WTC11 (cell line): Measurements from ENCODE around the gene PPM1D. TPM values are rescaled to one million over a fixed set of nuclear protein-coding genes. Genes with fewer than 3 reads are reported as not detected.

Experiments
- ATAC-seq: fragments of 200-7000 bp; cut with Tn5 transposase; 2 replicates; pipeline ENCODE4 v1.10.0; 2021; ENCODE audit warnings: mild to moderate bottlenecking, moderate library complexity
- CTCF ChIA-PET: fragments of 300-600 bp; sonication (Branson Sonifier 250); formaldehyde crosslinking; loops from one replicate; lab custom pipeline; 2021; ENCODE audit warnings: antibody characterized with exemption; lab: Charles Lee
- POLR2A ChIA-PET: fragments of 350-600 bp; sonication (Branson Sonifier 250); formaldehyde crosslinking; loops from one replicate; lab custom pipeline; 2021; ENCODE audit warnings: antibody characterized with exemption; lab: Charles Lee
- DNase-seq: peaks from one replicate; pipeline ENCODE4 v3.0.0; 2021; ENCODE audit warnings: low spot score
- H3K27ac Mint-ChIP-seq: 2 replicates; pipeline ENCODE4 v1.8.0; 2021; ENCODE audit warnings: mixed read lengths
- H3K27me3 Mint-ChIP-seq: 2 replicates; pipeline ENCODE4 v1.8.0; 2021; ENCODE audit warnings: low read depth, mild to moderate bottlenecking, moderate library complexity, mixed read lengths
- H3K36me3 Mint-ChIP-seq: 2 replicates; pipeline ENCODE4 v1.8.0; 2021; ENCODE audit warnings: mixed read lengths
- H3K4me1 Mint-ChIP-seq: 2 replicates; pipeline ENCODE4 v1.8.0; 2022; ENCODE audit warnings: mixed read lengths
- H3K4me3 Mint-ChIP-seq: 2 replicates; pipeline ENCODE4 v1.8.0; 2021; ENCODE audit warnings: mild to moderate bottlenecking, moderate library complexity, mixed read lengths
- H3K9me3 Mint-ChIP-seq: 2 replicates; pipeline ENCODE4 v1.8.0; 2021; ENCODE audit warnings: mixed read lengths
- ATF1 ChIP-seq: sonication (generic); formaldehyde crosslinking; IDR thresholded peaks from 2 replicates; pipeline ENCODE4 v1.8.1; 2023; ENCODE audit warnings: mild to moderate bottlenecking, moderate library complexity, missing genetic modification reagents
- CDX4 ChIP-seq: fragments of 250-450 bp; sonication (Bioruptor Pico); IDR thresholded peaks from 2 replicates; pipeline ENCODE4 v1.9.0; 2021; ENCODE audit warnings: moderate library complexity, mild to moderate bottlenecking, inconsistent platforms, borderline replicate concordance
- ELF4 ChIP-seq: sonication (generic); formaldehyde crosslinking; IDR thresholded peaks from 2 replicates; pipeline ENCODE4 v1.8.1; 2022; ENCODE audit warnings: low read depth, mild to moderate bottlenecking, moderate library complexity, missing genetic modification reagents
- ERG ChIP-seq: fragments of 250-450 bp; sonication (Bioruptor Pico); IDR thresholded peaks from 2 replicates; pipeline ENCODE4 v1.8.0; 2021; ENCODE audit warnings: mild to moderate bottlenecking
- ETV6 ChIP-seq: sonication (generic); formaldehyde crosslinking; IDR thresholded peaks from 2 replicates; pipeline ENCODE4 v1.8.1; 2022; ENCODE audit warnings: mild to moderate bottlenecking, missing genetic modification reagents
- FOXP4 ChIP-seq: sonication (generic); formaldehyde crosslinking; IDR thresholded peaks from 2 replicates; pipeline ENCODE4 v1.8.0; 2022; ENCODE audit warnings: mild to moderate bottlenecking, missing genetic modification reagents
- GABPB1 ChIP-seq: sonication (generic); formaldehyde crosslinking; IDR thresholded peaks from 2 replicates; pipeline ENCODE4 v1.8.1; 2023; ENCODE audit warnings: mild to moderate bottlenecking, missing genetic modification reagents
- KAT7 ChIP-seq: sonication (generic); formaldehyde crosslinking; IDR thresholded peaks from 2 replicates; pipeline ENCODE4 v1.8.1; 2023; ENCODE audit warnings: missing genetic modification reagents, mild to moderate bottlenecking, borderline replicate concordance
- MAX ChIP-seq: sonication (generic); formaldehyde crosslinking; IDR thresholded peaks from 2 replicates; pipeline ENCODE4 v1.8.0; 2022; ENCODE audit warnings: mild to moderate bottlenecking, missing genetic modification reagents
- NR2C2 ChIP-seq: sonication (generic); formaldehyde crosslinking; IDR thresholded peaks from 2 replicates; pipeline ENCODE4 v1.8.0; 2022; ENCODE audit warnings: mild to moderate bottlenecking, missing genetic modification reagents
- ZNF263 ChIP-seq: sonication (generic); formaldehyde crosslinking; IDR thresholded peaks from 2 replicates; pipeline ENCODE4 v1.8.1; 2022; ENCODE audit warnings: low read depth, mild to moderate bottlenecking, moderate library complexity, missing genetic modification reagents
- ZNF532 ChIP-seq: fragments of 250-450 bp; sonication (Bioruptor Pico); IDR thresholded peaks from 2 replicates; pipeline ENCODE4 v1.9.0; 2021; ENCODE audit warnings: mild to moderate bottlenecking, borderline replicate concordance
- total RNA-seq: library from RNA; stranded (reverse); gene quantifications from 3 replicates; pipeline ENCODE4 v1.2.3, GENCODE V29; 2021

The PPM1D gene
- total RNA-seq, 1 experiment from 2014 or later, result 20.4 TPM

- TF ChIP-seq ETV6 (CRISPR knock-in tag) (no peak), ELF4 (CRISPR knock-in tag) (no peak), NR2C2 (CRISPR knock-in tag) (no peak), ATF1 (CRISPR knock-in tag) (no peak), ZNF263 (CRISPR knock-in tag) (no peak), GABPB1 (CRISPR knock-in tag) (no peak), KAT7 (CRISPR knock-in tag) (no peak)
- TF ChIP-seq, all 79 proteins: peak for 0
These were observed 46.0 kb downstream of the PPM1D start (continued) for GRCh38 chr17:60645918-60646523.

- Mint-ChIP-seq H3K27me3 (no peaks in the 10 kb centered on the region), H3K27ac (no peak overlapping the region), H3K9me3 (no peaks in the 10 kb centered on the region; the same call in 1 of the 2 replicates), H3K4me3 (no peak overlapping the region), H3K36me3 (peaks cover 27% of the 10 kb centered on the region), H3K4me1 (no peaks in the 10 kb centered on the region; the same call in none of the 2 replicates)
- POLR2A ChIA-PET, result no interaction called here
- no peak for ATAC-seq
- no peak for DNase-seq
- CTCF ChIA-PET, result no interaction called here
- no peak for TF ChIP-seq CDX4 (CRISPR knock-in tag)
- TF ChIP-seq FOXP4 (CRISPR knock-in tag), result no peak
- TF ChIP-seq ETV6 (CRISPR knock-in tag), result no peak
- TF ChIP-seq ERG, result no peak
These were observed 46.7 kb downstream of the PPM1D start for GRCh38 chr17:60646701-60647100.

- no peak overlapping the region for H3K27ac Mint-ChIP-seq
- H3K4me3 Mint-ChIP-seq, result no peak overlapping the region
- H3K9me3 Mint-ChIP-seq, result no peaks in the 10 kb centered on the region; the same call in 1 of the 2 replicates
- H3K27me3 Mint-ChIP-seq, result no peaks in the 10 kb centered on the region
- DNase-seq (no peak), ATAC-seq (no peak)
- TF ChIP-seq MAX (no peak), ZNF532 (CRISPR knock-in tag) (no peak)
- ChIA-PET CTCF (no interaction called here), POLR2A (no interaction called here)
- H3K4me1 Mint-ChIP-seq, result no peaks in the 10 kb centered on the region
- H3K36me3 Mint-ChIP-seq, result peaks cover 31% of the 10 kb centered on the region
These were observed 47.7 kb downstream of the PPM1D start for GRCh38 chr17:60647705-60648104.
